HG03196 (cell line): ENCODE results near the gene NEUROD2.

Experiments used
- ATAC-seq: cut with Tn5 transposase; IDR thresholded peaks from one replicate; pipeline ENCODE4 v1.9.1; 2021; ENCODE audit not compliant: unreplicated experiment

NEUROD2 gene

GRCh38 chr17:39581759-39582085 lies 26.0 kb downstream of the NEUROD2 start:
- ATAC-seq, result no peak

- no peak for ATAC-seq
These were observed 26.5 kb downstream of the NEUROD2 start for GRCh38 chr17:39581071-39581758.

- no peak for ATAC-seq
These were observed 27.6 kb downstream of the NEUROD2 start for GRCh38 chr17:39580082-39580468.

- ATAC-seq, result no peak
These were observed 28.2 kb downstream of the NEUROD2 start for GRCh38 chr17:39579318-39580081.

GRCh38 chr17:39578272-39578671 lies 29.4 kb downstream of the NEUROD2 start:
- no peak for ATAC-seq

- no peak for ATAC-seq
These were observed 31.5 kb downstream of the NEUROD2 start for GRCh38 chr17:39576187-39576586.

GRCh38 chr17:39573447-39574298 lies 34.0 kb downstream of the NEUROD2 start:
- ATAC-seq, result no peak

- no peak for ATAC-seq
These were observed 35.6 kb downstream of the NEUROD2 start for GRCh38 chr17:39572121-39572520.

GRCh38 chr17:39569126-39569525 lies 38.6 kb downstream of the NEUROD2 start:
- ATAC-seq, result no peak

GRCh38 chr17:39568702-39569101 lies 39.0 kb downstream of the NEUROD2 start:
- ATAC-seq, result no peak

- no peak for ATAC-seq
These were observed 41.4 kb downstream of the NEUROD2 start for GRCh38 chr17:39566094-39566850.

- ATAC-seq, result no peak
These were observed 43.4 kb downstream of the NEUROD2 start for GRCh38 chr17:39564211-39564848.

GRCh38 chr17:39563476-39563875 lies 44.2 kb downstream of the NEUROD2 start:
- no peak for ATAC-seq

- ATAC-seq, result no peak
These were observed 44.7 kb downstream of the NEUROD2 start for GRCh38 chr17:39562976-39563375.

GRCh38 chr17:39562395-39562794 lies 45.3 kb downstream of the NEUROD2 start:
- no peak for ATAC-seq

- ATAC-seq, result no peak
These were observed 51.3 kb downstream of the NEUROD2 start for GRCh38 chr17:39556423-39556822.

- ATAC-seq, result no peak
These were observed 52.4 kb downstream of the NEUROD2 start for GRCh38 chr17:39555368-39555767.
